Epithelial cell of esophagus (primary cell): ENCODE results near the gene RGS14.

ENCODE experiments used
- DNase-seq: peaks from one replicate; pipeline ENCODE4 v3.0.0; 2010; ENCODE audit warnings: low read depth
- H3K4me3 ChIP-seq: 2 replicates; pipeline ENCODE4 v1.5.1; 2011; ENCODE audit warnings: mild to moderate bottlenecking, low read length, control low read depth
- TF ChIP-seq, protein P1 (sequence below): IDR thresholded peaks from 2 replicates; pipeline ENCODE4 v1.5.1; 2011; ENCODE audit warnings: low read depth, mild to moderate bottlenecking, low read length, control low read depth, inconsistent platforms; ENCODE audit not compliant: insufficient read depth; ENCODE audit errors: missing control alignments

Gene RGS14, protein sequence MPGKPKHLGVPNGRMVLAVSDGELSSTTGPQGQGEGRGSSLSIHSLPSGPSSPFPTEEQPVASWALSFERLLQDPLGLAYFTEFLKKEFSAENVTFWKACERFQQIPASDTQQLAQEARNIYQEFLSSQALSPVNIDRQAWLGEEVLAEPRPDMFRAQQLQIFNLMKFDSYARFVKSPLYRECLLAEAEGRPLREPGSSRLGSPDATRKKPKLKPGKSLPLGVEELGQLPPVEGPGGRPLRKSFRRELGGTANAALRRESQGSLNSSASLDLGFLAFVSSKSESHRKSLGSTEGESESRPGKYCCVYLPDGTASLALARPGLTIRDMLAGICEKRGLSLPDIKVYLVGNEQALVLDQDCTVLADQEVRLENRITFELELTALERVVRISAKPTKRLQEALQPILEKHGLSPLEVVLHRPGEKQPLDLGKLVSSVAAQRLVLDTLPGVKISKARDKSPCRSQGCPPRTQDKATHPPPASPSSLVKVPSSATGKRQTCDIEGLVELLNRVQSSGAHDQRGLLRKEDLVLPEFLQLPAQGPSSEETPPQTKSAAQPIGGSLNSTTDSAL

DNA sequence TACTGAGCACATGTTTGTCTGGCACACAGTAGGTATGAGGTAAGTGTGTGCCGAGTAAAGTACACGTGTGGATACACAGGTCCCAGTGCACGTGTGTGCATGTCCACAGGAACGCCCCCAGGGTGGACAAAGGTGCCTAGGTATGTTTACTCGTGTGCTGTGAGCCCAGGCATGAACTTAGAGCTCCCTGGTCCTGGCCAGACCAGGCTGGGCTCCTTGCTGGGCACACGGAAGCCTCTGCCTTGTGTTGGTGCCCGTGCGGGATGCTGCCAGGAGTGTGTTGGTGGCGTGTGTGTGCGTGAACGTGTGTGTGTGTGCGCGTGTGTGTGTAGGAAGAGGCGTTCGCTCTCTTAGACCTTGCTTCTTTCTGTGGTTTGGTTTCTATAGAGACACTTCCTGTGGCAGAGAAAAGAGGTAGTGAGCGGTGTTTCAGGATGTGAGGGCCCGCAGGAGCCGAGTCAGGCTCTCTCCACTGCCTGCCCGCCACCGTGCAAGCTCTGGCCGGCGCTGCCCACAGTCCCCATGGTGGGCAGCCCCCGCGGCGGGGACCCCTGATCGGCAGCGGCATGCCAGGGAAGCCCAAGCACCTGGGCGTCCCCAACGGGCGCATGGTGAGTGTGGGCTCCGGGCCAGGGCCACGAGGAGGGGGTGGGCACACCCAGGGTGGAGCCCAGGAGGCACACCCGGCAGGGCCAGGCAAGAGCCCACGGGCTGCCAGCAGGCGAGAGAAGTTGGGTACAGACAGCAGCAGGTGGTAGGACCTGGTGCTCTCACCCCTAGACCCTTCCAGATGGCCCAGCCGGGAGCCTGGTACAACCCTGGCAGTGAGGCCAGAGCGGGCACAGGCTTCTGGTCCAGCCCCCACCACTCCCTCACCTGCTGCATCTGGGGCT lies at the start of gene RGS14:
RGS14 (plus strand) TSS at position 466 of the 893 bp plus-strand sequence; CDS start at position 567, 101 bp downstream.
- DNase-seq: peak; percentile 51
- TF ChIP-seq, protein P1, sequence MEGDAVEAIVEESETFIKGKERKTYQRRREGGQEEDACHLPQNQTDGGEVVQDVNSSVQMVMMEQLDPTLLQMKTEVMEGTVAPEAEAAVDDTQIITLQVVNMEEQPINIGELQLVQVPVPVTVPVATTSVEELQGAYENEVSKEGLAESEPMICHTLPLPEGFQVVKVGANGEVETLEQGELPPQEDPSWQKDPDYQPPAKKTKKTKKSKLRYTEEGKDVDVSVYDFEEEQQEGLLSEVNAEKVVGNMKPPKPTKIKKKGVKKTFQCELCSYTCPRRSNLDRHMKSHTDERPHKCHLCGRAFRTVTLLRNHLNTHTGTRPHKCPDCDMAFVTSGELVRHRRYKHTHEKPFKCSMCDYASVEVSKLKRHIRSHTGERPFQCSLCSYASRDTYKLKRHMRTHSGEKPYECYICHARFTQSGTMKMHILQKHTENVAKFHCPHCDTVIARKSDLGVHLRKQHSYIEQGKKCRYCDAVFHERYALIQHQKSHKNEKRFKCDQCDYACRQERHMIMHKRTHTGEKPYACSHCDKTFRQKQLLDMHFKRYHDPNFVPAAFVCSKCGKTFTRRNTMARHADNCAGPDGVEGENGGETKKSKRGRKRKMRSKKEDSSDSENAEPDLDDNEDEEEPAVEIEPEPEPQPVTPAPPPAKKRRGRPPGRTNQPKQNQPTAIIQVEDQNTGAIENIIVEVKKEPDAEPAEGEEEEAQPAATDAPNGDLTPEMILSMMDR: no peak
- peak within 1 kb of the TSS; percentile 22 for H3K4me3 ChIP-seq

DNA sequence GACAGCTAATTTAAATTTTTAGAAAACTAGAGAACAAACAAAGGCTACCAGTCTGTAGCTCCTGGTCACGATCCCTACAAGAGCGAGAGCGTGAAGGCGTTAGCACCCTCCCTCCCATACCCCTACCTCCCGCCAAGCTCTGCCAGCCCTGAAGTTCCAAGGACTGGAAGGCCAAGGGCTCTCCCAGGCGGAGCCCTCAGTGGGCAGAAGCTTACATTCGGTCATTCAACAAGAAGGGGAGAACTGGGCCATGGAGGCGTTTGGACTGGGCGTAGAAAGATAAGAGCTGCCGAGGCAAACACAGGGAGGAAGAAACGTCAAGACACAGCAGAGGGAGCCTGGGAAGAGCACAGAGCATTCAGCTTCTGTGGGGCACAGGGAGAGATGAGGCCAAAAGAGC lies 49.0 kb upstream of the RGS14 start:
- TF ChIP-seq, protein P1: no peak
- no peak overlapping the region for H3K4me3 ChIP-seq
- no peak for DNase-seq

DNA sequence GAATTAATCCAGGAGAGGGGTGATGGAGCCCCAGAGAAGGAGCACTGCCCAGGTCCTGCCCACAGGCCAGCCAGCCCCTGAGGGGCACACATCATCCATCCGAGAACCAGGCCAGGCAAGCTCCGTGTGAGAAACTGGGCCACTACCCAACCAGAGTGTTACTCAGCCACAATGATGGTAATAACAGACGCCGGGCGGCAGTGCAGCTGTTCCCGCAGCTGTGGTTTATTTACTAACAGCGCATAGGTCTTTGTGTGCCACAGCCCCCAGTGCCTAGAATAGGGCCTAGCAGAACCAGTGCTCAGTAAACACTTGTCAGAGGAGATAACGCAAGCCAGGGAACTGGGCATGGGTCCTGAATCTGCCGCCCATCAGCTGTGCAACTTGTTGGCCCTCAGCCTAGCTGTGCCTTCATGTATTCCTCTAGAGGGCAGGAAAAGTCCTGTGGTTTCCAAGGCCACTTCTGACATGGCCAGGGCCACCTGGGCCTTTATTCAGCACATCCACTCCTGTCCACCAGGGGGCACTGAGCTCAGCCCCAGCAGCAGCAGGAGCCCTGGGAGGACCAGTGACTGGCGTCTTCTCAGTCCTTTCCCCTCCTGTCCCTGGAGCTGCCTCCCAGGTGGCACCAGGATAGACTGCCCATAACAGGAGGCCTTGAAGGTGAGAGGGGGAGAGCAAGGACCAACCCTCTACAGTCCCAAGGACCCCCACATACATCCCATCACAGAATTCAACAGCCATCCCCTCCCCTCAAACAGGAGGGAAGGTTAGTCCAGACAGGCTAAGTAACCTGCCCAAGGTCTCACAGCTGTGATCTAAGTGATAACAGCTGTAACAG lies 48.2 kb upstream of the RGS14 start:
- peak; percentile 84 for DNase-seq
- TF ChIP-seq, protein P1: peak; percentile 90
- no peak overlapping the region for H3K4me3 ChIP-seq

DNA sequence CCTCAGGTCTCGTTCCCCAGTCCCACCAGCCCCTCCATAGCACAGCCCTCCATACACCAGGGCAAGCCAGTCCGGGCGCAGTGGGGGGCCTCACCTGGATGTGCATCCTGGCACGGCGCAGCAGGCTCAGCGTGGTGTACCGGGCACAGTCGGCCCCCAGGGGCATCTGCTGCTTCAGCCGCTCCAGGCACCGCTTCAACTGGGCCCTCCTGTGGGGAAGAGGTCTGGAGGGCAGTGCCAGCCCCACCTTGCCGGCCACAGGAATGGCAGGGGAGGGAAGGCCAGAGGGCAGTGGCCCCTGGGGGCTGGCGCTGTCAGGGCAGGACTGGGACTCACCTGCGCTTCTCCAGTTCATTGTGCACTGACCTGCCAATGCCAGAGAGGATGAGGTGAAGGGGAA lies 47.4 kb upstream of the RGS14 start:
- TF ChIP-seq, protein P1: no peak
- H3K4me3 ChIP-seq: no peak overlapping the region
- no peak for DNase-seq

DNA sequence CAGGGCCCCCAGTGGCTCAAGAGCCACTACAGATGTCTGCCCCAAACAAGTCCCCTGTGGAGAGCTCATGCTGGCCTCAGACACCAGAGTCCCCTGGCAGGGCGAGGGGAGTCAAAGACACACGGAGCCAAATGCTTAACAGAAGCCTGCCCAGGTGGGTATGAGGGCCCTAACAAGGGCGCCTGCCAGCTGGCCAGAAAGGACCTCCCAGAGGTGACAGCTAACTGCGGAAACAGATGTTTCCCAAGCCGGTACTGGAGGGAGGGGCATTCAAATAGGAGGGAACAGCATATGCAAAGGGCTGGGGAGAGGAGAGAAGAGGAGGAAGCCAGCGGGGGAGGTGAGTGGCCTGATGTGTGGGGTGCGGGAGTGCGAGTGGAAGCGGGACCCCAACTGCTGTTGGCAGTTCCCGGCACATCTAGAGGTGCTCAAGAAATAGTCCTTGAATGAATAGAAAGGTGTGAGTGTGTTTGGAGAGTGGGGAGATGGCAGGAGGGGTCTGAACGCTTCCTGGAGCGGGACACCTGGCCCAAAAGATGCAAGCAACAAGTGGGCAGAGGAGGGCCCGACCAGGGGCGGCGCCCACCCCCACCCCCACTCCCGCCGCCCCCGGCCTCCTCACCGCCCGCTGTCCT lies 46.9 kb upstream of the RGS14 start:
- TF ChIP-seq, protein P1: no peak
- peak overlapping the region; percentile 65 for H3K4me3 ChIP-seq

DNA sequence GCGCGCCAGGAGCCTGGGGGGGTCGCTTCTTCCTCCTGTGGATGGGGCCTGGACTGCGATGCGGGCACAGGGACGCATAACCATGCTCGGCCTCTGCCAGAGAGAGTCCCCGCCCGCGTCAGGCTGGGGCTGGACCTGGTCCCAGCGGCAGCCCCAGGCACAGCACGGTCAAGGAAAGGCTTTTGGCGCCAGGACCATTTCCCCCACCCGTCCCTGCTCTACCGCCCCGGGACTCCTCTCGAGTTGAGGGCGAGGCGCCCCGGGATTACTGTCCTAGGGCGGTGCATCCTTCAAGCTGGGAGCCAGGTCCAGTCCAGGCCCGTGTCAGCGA lies 46.4 kb upstream of the RGS14 start:
- DNase-seq: no peak
- TF ChIP-seq, protein P1: no peak
- H3K4me3 ChIP-seq: peak overlapping the region; percentile 65

More for the DNA sequence above, 46.9 kb upstream of the RGS14 start:
- DNase-seq: peak; percentile 50
